Nephron (organoid): ENCODE results near the gene MFRP.

ENCODE experiments used
- H3K27ac Mint-ChIP-seq, 3 experiments: 2 replicates each; pipeline ENCODE4 v1.8.0; 2020; ENCODE audit warnings: mixed read lengths in 3 of 3, mild to moderate bottlenecking in 2 of 3, moderate library complexity in 1 of 3
- H3K27me3 Mint-ChIP-seq: 2 replicates; pipeline ENCODE4 v1.8.0; 2021; ENCODE audit warnings: low read depth, mild to moderate bottlenecking, moderate library complexity, mixed read lengths
- H3K36me3 Mint-ChIP-seq: 2 replicates; pipeline ENCODE4 v1.8.0; 2020; ENCODE audit warnings: low read depth, mixed read lengths
- H3K4me1 Mint-ChIP-seq: 2 replicates; pipeline ENCODE4 v1.8.0; 2020; ENCODE audit warnings: mixed read lengths
- H3K4me3 Mint-ChIP-seq, 3 experiments: 2 replicates each; pipeline ENCODE4 v1.8.0; 2020; ENCODE audit warnings: mild to moderate bottlenecking in 3 of 3, mixed read lengths in 3 of 3, moderate library complexity in 2 of 3
- H3K9me3 Mint-ChIP-seq: 2 replicates; pipeline ENCODE4 v1.8.0; 2020; ENCODE audit warnings: mixed read lengths
- CTCF ChIP-seq, 3 experiments: fragments of 200-600 bp; sonication (generic); IDR thresholded peaks; one replicate each; pipeline ENCODE4 v1.5.0; 2021; ENCODE audit warnings: antibody characterized with exemption in 3 of 3; ENCODE audit not compliant: unreplicated experiment in 3 of 3

MFRP gene

GRCh38 chr11:119370486-119371046 is 24.1 kb upstream of the MFRP start:
- no peak for TF ChIP-seq CTCF (IDR thresholded peaks at IDR 0.05; ENCODE audit: unreplicated experiment in 3 of 3)
- peak overlapping the region in 2 of 3 experiments; percentile 18 to 29 for H3K4me3 Mint-ChIP-seq
- peaks cover 3% of the 10 kb centered on the region for H3K36me3 Mint-ChIP-seq
- H3K4me1 Mint-ChIP-seq, result peaks cover 84% of the 10 kb centered on the region
- no peaks in the 10 kb centered on the region for H3K9me3 Mint-ChIP-seq
- peak overlapping the region; percentile 20 to 92 (median 36) for H3K27ac Mint-ChIP-seq
- H3K27me3 Mint-ChIP-seq, result peaks cover 20% of the 10 kb centered on the region

- TF ChIP-seq CTCF (IDR thresholded peaks at IDR 0.05; ENCODE audit: unreplicated experiment in 3 of 3), result no peak
- H3K4me1 Mint-ChIP-seq, result peaks cover 86% of the 10 kb centered on the region
- H3K36me3 Mint-ChIP-seq, result peaks cover 3% of the 10 kb centered on the region
- no peaks in the 10 kb centered on the region for H3K9me3 Mint-ChIP-seq
- H3K4me3 Mint-ChIP-seq, result peak overlapping the region; percentile 13 to 57 (median 30)
- peaks cover 32% of the 10 kb centered on the region for H3K27me3 Mint-ChIP-seq
- peak overlapping the region; percentile 73 to 92 (median 91) for H3K27ac Mint-ChIP-seq
Measured at GRCh38 chr11:119369132-119369925, 22.8 kb upstream of the MFRP start.

- peak overlapping the region; percentile 51 to 57 (median 52) for H3K4me3 Mint-ChIP-seq
- peak overlapping the region; percentile 73 to 92 (median 91) for H3K27ac Mint-ChIP-seq
- H3K36me3 Mint-ChIP-seq, result peaks cover 3% of the 10 kb centered on the region
- peaks cover 78% of the 10 kb centered on the region for H3K4me1 Mint-ChIP-seq
- no peaks in the 10 kb centered on the region for H3K9me3 Mint-ChIP-seq
- peaks cover 32% of the 10 kb centered on the region for H3K27me3 Mint-ChIP-seq
- TF ChIP-seq CTCF (IDR thresholded peaks at IDR 0.05; ENCODE audit: unreplicated experiment in 3 of 3), result no peak
Measured at GRCh38 chr11:119368121-119369034, 21.9 kb upstream of the MFRP start.

GRCh38 chr11:119367661-119368120 is 21.2 kb upstream of the MFRP start:
- Mint-ChIP-seq H3K4me3 (peak overlapping the region in 1 of 3 experiments; percentile 12), H3K4me1 (peaks cover 80% of the 10 kb centered on the region), H3K9me3 (no peaks in the 10 kb centered on the region), H3K27me3 (peaks cover 34% of the 10 kb centered on the region), H3K36me3 (peaks cover 3% of the 10 kb centered on the region), H3K27ac (peak overlapping the region; percentile 11 to 92 (median 91))
- no peak for TF ChIP-seq CTCF (IDR thresholded peaks at IDR 0.05; ENCODE audit: unreplicated experiment in 3 of 3)

- peaks cover 85% of the 10 kb centered on the region for H3K4me1 Mint-ChIP-seq
- H3K36me3 Mint-ChIP-seq, result peaks cover 3% of the 10 kb centered on the region
- peak overlapping the region; percentile 5 to 60 (median 30) for H3K4me3 Mint-ChIP-seq
- peaks cover 37% of the 10 kb centered on the region for H3K27me3 Mint-ChIP-seq
- no peaks in the 10 kb centered on the region for H3K9me3 Mint-ChIP-seq
- TF ChIP-seq CTCF (IDR thresholded peaks at IDR 0.05; ENCODE audit: unreplicated experiment in 3 of 3), result no peak
- peak overlapping the region; percentile 11 to 92 (median 91) for H3K27ac Mint-ChIP-seq
Measured at GRCh38 chr11:119366690-119367620, 20.4 kb upstream of the MFRP start.
